Omental fat pad (tissue), 4 donors: ENCODE measurements around the gene PRIMA1. TPM values are rescaled to one million over a fixed set of nuclear protein-coding genes. Genes with fewer than 3 reads are reported as not detected.

ENCODE experiments used
- ATAC-seq: fragments of 150-250 bp; one replicate; pipeline ENCODE4 v1.9.1; 2016; ENCODE audit warnings: mild to moderate bottlenecking, moderate library complexity; ENCODE audit not compliant: low FRiP score
- DNase-seq: peaks from one replicate; pipeline ENCODE4 v3.0.0-alpha.2; 2019; ENCODE audit warnings: low spot score
- CTCF ChIP-seq, 3 donors: fragments of 450-650 bp; IDR thresholded peaks; one replicate each; pipeline ENCODE4 v1.5.1; 2016 to 2017; ENCODE audit warnings: antibody characterized with exemption in 3 of 3, mild to moderate bottlenecking in 3 of 3, moderate library complexity in 2 of 3
- total RNA-seq, 4 donors: library from RNA; depleted of rRNA; stranded (reverse); fragments of >200 nt; gene quantifications; one replicate each; pipeline ENCODE4 v1.1.0, GENCODE V29; 2016

The PRIMA1 gene
- total RNA-seq, 4 donors from 2014 or later = 1.0 to 4.6 (median 3.0) TPM

- no peak for ATAC-seq
Measured at GRCh38 chr14:93787465-93788292, 606 bp downstream of the PRIMA1 start.

GRCh38 chr14:93785423-93785822, 2.9 kb downstream of the PRIMA1 start:
- ATAC-seq (no peak), DNase-seq (no peak)
- no peak for TF ChIP-seq CTCF (IDR thresholded peaks at IDR 0.05)

More at GRCh38 chr14:93787465-93788292, 606 bp downstream of the PRIMA1 start:
- no peak for DNase-seq
- no peak for TF ChIP-seq CTCF (IDR thresholded peaks at IDR 0.05)

- ATAC-seq (no peak), DNase-seq (no peak)
- TF ChIP-seq CTCF (IDR thresholded peaks at IDR 0.05) = no peak
Measured at GRCh38 chr14:93784878-93785277, 3.4 kb downstream of the PRIMA1 start.

GRCh38 chr14:93780813-93781400, 7.4 kb downstream of the PRIMA1 start:
- ATAC-seq = no peak

GRCh38 chr14:93778856-93779629, 9.2 kb downstream of the PRIMA1 start:
- no peak for DNase-seq
- ATAC-seq = no peak
- TF ChIP-seq CTCF (IDR thresholded peaks at IDR 0.05) = no peak

More at GRCh38 chr14:93780813-93781400, 7.4 kb downstream of the PRIMA1 start:
- DNase-seq = no peak
- no peak for TF ChIP-seq CTCF (IDR thresholded peaks at IDR 0.05)

GRCh38 chr14:93778453-93778852, 9.8 kb downstream of the PRIMA1 start:
- TF ChIP-seq CTCF (IDR thresholded peaks at IDR 0.05) = no peak
- ATAC-seq (no peak), DNase-seq (no peak)
